Subcutaneous abdominal adipose tissue (tissue), 5 donors: ENCODE data around the gene FAT4.

Source experiments
- H3K27ac ChIP-seq: one replicate; pipeline ENCODE4 v1.7.0; 2013; ENCODE audit warnings: low read depth, mild to moderate bottlenecking, inconsistent platforms, low read length, moderate library complexity
- H3K27me3 ChIP-seq, 5 donors: one replicate each; pipeline ENCODE4 v1.7.0; 2013; ENCODE audit warnings: low read length in 5 of 5, inconsistent platforms in 1 of 5; ENCODE audit not compliant: control insufficient read depth in 5 of 5, insufficient read depth in 4 of 5
- H3K36me3 ChIP-seq, 5 donors: one replicate each; pipeline ENCODE4 v1.7.0; 2013; ENCODE audit warnings: low read length in 5 of 5; ENCODE audit not compliant: control insufficient read depth in 5 of 5, insufficient read depth in 5 of 5
- H3K4me1 ChIP-seq, 5 donors: one replicate each; pipeline ENCODE4 v1.7.0; 2013; ENCODE audit warnings: low read length in 5 of 5, mild to moderate bottlenecking in 3 of 5, moderate library complexity in 1 of 5; ENCODE audit not compliant: control insufficient read depth in 5 of 5, insufficient read depth in 5 of 5
- H3K4me3 ChIP-seq, 5 donors: one replicate each; pipeline ENCODE4 v1.7.0; 2013; ENCODE audit warnings: low read length in 5 of 5, low read depth in 1 of 5
- H3K9ac ChIP-seq, 5 donors: one replicate each; pipeline ENCODE4 v1.7.0; 2013; ENCODE audit warnings: low read length in 5 of 5, mild to moderate bottlenecking in 4 of 5, moderate library complexity in 3 of 5
- H3K9me3 ChIP-seq, 5 donors: one replicate each; pipeline ENCODE4 v1.7.0; 2013; ENCODE audit warnings: low read length in 5 of 5; ENCODE audit not compliant: control insufficient read depth in 5 of 5
- donor health status: healthy.
- donor health status: healthy.
- donor health status: healthy.
- donor health status: healthy.
- donor health status: healthy.

The FAT4 gene

GRCh38 chr4:125360727-125361126 lies 46.0 kb downstream of the FAT4 start:
- Histone ChIP-seq H3K9ac (no peak overlapping the region), H3K9me3 (no peaks in the 10 kb centered on the region), H3K4me1 (no peaks in the 10 kb centered on the region), H3K4me3 (no peak overlapping the region), H3K27me3 (no peaks in the 10 kb centered on the region), H3K36me3 (no peaks in the 10 kb centered on the region), H3K27ac (no peak overlapping the region)
